Measurements from ENCODE around the gene ALDH4A1.
"Not testable (repeated sequence)": the region's sequence is repeated elsewhere in the genome, so short reads cannot be mapped to it uniquely, and the experiment has no call there.

Gene ALDH4A1

DNA sequence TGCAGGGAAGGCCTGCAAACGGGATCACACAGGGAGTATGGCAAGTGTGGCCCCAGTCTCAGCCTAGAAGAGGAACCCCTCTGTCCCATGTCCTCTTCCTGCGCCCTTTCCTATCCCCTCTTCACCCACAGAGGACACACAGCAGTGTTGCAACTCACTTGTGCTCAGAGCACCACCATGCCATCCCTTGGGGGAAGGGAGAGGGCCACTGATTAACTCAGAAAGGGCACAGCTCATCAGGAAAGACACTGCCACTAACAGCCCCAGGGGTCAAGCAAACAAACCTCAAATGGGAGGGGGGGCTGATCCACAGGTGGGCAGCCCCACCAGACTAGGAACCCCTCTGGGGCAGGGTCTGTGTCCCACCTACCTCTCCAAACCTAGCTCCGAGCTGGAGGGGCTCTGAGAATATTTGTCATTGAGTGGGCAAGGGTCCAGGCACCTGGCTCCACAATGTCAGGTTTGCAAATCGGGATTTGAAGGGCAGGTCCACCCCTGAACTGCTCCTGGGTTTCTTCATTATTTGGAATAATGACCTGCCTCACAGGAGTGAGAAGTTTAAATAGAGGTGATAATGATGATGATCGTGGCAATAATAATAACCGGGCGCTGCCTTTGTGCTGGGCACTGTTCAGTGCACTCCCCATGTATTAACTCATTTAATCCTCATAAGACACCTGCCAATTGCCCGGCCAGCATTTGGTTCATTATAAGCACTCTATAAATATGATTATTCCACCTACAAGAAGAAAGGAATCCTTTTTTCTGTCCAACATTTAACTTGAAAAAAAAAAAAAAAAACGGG lies 1.0 kb downstream of the ALDH4A1 start:
- no peak for TF ChIP-seq CTCF (IDR thresholded peaks at IDR 0.05; ENCODE audit: low read depth, low read length)
- peak overlapping the region; percentile 76 for H3K4me3 ChIP-seq (ENCODE audit: low read depth, low read length)
- no peak for DNase-seq (ENCODE audit: low read depth, low spot score)
- in situ Hi-C loops (cut with HindIII; ENCODE audit: low sequenced_read_pairs), result no loop called here

DNA sequence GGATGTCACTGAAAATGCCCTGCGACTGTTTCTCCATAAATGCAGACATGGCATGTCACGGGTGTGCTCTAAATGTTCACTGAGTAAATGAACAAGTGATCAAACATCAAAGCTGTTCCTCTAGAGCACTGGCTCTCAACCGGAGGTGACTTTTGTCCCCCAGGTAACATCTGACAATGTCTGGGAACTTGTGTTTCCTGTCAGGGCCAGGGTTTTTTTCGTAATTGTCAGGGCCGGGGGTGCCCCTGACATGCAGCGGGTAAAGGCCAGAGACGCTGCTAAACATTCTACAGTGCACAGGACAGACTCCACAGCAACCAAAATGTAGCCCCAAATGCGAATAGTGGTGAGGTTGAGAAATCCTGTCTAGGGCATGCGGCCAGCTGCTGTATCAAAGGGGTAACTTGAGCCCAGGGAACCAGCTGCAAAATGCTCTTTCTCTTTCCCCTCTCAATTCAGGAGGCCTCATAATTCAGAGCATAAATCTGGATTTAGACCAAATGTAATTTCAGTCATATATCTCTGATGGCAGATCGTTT lies 2.0 kb downstream of the ALDH4A1 start:
- TF ChIP-seq CTCF (IDR thresholded peaks at IDR 0.05; ENCODE audit: low read depth, low read length), result no peak
- in situ Hi-C loops (cut with HindIII; ENCODE audit: low sequenced_read_pairs), result no loop called here
- DNase-seq (ENCODE audit: low read depth, low spot score), result no peak
- no peak overlapping the region for H3K4me3 ChIP-seq (ENCODE audit: low read depth, low read length)

- H3K4me3 ChIP-seq (ENCODE audit: low read depth, low read length), result no peak overlapping the region
- in situ Hi-C loops (cut with HindIII; ENCODE audit: low sequenced_read_pairs), result no loop called here
- DNase-seq (ENCODE audit: low read depth, low spot score), result no peak
- TF ChIP-seq CTCF (IDR thresholded peaks at IDR 0.05; ENCODE audit: low read depth, low read length), result no peak
Observed at GRCh38 chr1:18899363-18900049, 2.8 kb downstream of the ALDH4A1 start.

GRCh38 chr1:18898567-18898966 lies 3.8 kb downstream of the ALDH4A1 start:
- H3K4me3 ChIP-seq (ENCODE audit: low read depth, low read length), result no peak overlapping the region
- no peak for DNase-seq (ENCODE audit: low read depth, low spot score)
- no peak for TF ChIP-seq CTCF (IDR thresholded peaks at IDR 0.05; ENCODE audit: low read depth, low read length)
- in situ Hi-C loops (cut with HindIII; ENCODE audit: low sequenced_read_pairs), result no loop called here

DNA sequence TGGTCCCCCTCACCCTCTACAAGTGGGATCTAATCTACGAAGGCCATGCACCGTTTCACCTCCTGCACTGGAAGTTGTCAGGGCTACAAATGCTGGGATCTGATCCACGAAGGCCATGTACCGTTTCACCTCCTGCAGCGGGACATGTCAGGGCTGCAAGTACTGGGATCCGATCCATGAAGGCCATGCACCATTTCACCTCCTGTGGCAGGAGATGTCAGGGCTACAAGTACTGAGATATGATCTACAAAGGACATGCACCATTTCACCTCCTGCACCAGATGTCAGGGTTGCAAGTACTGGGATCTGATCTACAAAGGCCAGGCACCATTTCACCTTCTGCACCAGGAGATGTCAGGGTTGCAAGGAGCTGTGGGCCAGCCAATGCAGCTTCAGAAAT lies 7.0 kb downstream of the ALDH4A1 start:
- no peak for TF ChIP-seq CTCF (IDR thresholded peaks at IDR 0.05; ENCODE audit: low read depth, low read length)
- in situ Hi-C loops (cut with HindIII; ENCODE audit: low sequenced_read_pairs), result no loop called here
- DNase-seq (ENCODE audit: low read depth, low spot score), result no peak
- no peak overlapping the region for H3K4me3 ChIP-seq (ENCODE audit: low read depth, low read length)

DNA sequence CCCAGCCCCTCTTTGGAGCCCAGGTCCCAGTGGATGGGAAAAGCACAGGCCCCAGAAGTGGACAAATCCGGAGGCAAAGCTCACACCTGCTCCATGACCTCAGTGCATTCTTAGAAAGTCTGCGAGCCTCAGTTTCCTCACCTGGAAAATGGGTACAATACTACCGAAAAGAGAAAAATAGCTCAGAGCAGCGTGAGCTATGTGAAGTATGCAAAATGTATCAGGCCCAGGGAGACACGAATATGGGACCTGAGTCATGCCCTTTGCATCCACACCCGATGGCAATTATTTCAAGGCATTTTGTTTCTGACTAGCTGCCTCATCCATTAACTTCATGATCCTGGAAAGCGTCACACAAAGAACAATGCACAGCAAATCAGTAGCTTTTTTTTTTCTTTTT lies 9.2 kb downstream of the ALDH4A1 start:
- no peak for DNase-seq (ENCODE audit: low read depth, low spot score)
- no peak overlapping the region for H3K4me3 ChIP-seq (ENCODE audit: low read depth, low read length)
- no peak for TF ChIP-seq CTCF (IDR thresholded peaks at IDR 0.05; ENCODE audit: low read depth, low read length)
- in situ Hi-C loops (cut with HindIII; ENCODE audit: low sequenced_read_pairs), result no loop called here

GRCh38 chr1:18891858-18892257 lies 10.5 kb downstream of the ALDH4A1 start:
- DNase-seq (ENCODE audit: low read depth, low spot score); H3K4me3 ChIP-seq (ENCODE audit: low read depth, low read length); in situ Hi-C loops (cut with HindIII; ENCODE audit: low sequenced_read_pairs): not testable (repeated sequence)

Data from astrocyte of the spinal cord (primary cell).